HG02588 (cell line): ENCODE results near the gene WNK2.
"Not testable (repeated sequence)": the region's sequence is repeated elsewhere in the genome, so short reads cannot be mapped to it uniquely, and the experiment has no call there.

ENCODE experiments used
- ATAC-seq: cut with Tn5 transposase; IDR thresholded peaks from one replicate; pipeline ENCODE4 v1.9.1; 2021; ENCODE audit warnings: mild to moderate bottlenecking, moderate library complexity; ENCODE audit not compliant: unreplicated experiment

Gene WNK2

DNA sequence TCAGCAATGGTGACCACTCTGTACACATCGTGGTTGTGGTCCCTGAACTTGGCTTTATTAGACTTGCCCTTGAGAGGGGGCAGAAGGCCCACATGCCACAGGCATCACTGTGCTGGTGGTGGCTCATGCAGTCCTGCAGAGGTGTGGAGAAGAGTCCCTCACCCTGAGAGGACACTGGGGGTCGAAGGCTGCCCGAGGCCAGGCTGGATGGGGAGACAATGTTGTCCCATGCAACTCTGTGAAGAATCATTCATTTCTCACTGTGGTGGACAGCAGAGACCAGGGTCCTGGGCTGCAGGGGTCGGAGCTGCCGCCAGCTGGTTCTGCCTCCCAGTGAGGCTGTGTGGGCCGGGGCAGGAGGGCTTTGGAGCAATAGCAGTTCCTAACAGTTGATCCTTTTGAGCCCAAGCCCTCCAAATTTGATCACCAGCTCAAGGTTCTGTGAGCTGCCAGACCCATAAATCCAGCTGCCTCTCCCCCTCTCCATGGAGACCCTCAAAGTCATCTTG is 139.6 kb downstream of the WNK2 start:
- not testable (repeated sequence) for ATAC-seq

DNA sequence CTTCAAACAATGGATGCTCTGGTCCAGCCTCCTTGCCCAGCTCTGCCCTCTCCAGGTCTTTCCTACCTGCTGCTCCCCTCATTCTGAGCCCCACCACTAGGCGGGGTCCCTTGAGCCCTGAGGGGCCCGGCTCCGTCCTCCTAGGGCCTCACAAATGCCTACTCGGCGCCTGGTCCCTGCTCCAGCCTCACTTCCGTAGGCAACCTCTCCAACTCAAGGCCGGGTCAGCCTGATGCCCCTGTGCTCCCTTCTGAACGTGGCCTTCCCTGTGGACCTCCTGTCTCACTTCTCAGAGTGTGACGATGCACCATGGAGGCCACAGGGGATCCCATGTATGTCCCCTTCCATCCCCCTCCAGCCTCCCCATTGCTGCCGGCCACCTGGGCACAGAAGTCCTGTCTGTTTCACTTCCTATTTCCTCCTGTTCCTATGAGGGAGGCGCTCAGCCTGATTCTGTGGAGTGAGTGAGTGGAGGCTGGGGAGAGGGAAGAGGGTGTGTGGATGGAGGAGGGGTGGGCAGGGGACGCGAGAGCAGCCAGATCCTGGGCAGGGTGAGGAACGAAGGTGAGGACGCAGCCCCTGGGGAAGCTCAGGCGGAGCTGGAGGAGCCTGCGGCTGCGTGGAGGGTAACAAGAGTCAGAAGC is 140.4 kb downstream of the WNK2 start:
- no peak for ATAC-seq

DNA sequence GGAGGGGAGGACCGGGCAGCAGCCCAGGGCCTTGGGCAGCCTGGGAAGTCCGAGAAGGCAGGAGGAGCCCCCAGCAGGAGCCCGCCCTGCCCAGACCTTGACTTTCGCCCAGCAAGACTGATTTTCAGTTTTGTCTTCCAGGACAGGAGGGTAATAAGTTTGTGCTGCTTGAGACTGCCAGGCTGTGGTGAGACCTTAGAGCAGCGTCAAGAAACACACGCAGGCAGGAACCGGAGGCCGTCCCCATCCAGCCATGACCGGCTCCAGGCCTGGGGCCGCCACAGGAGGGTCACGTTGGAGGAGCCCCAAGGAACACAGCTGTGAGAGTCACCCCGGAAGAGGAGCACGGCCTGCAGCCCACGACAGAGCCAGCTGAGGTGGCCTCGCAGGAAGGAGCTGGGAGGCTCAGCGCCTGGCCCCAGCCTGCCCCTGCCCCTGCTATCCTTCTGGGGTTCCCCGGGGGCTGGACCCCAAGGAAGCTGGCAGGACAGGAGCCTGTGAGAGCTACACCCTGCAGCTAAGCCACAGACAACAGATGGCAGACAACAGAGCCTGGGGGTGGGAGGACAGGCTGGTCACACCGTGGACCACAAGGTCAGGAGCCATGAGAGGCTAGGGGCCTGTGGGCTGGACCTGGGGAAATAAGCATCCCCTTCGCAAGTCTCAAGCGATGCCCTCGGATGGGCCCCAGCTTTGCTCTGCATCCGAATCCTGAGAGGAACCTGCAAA is 141.5 kb downstream of the WNK2 start:
- no peak for ATAC-seq

DNA sequence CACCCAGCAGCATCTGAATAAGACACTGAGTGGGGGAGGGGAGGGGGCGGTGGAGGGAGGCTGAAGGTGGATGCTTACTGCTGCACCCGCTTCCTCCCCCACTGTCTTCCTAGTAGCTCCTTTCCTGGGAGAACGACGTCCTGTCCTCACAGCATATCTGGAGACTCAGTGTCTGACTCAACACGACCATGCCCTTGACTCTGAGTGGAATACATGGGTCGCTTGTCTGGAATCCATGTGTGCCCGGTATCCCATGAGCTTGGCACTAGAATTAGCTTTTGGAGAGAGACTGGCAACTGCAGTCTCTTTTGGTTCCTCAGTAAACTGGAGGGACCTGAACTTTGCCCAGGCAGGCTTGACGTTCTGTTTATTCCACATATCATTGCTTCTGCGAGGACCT is 142.1 kb downstream of the WNK2 start:
- ATAC-seq = no peak

GRCh38 chr9:93326654-93327053 is 142.7 kb downstream of the WNK2 start:
- no peak for ATAC-seq

GRCh38 chr9:93329629-93330280 is 145.8 kb downstream of the WNK2 start:
- no peak for ATAC-seq

GRCh38 chr9:93332317-93332716 is 148.4 kb downstream of the WNK2 start:
- ATAC-seq = no peak

DNA sequence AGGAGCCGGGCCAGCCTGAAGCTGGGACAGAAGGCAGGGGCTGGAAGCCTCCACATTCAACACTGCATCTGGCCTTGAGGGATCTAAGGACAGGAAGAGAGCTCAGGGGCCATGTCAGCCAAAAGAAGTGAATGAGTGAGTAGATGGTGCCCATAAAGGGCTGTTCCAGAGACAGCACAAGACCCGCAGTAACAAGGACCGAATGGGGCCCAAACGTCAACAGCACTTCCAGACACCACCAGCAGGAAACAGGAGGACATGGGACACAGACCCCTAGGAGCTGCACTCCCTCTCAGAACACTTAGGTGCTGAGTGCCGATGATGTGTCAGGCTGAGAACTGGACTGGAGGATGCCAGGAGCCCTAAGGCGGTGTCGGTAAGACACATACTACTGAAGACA is 152.8 kb downstream of the WNK2 start:
- no peak for ATAC-seq

GRCh38 chr9:93338196-93338595 is 154.3 kb downstream of the WNK2 start:
- ATAC-seq = not testable (repeated sequence)

- no peak for ATAC-seq
These were observed 156.2 kb downstream of the WNK2 start for GRCh38 chr9:93340091-93340490.

DNA sequence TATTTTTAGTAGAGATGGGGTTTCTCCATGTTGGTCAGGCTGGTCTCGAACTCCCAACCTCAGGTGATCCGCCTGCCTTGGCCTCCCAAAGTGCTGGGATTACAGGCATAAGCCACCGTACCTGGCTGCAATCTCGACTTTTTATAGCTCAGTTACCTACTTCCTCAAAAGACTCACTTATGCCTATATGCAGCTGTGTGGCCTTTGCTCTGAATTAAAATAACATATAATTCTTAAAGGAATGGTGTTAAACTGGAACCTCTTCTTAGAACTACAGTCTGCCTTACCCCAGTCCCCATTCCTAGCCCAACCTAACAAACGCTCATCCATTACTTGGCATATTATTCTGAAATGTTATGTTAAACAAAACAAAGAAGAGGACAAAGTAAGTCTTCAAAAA is 157.9 kb downstream of the WNK2 start:
- not testable (repeated sequence) for ATAC-seq

DNA sequence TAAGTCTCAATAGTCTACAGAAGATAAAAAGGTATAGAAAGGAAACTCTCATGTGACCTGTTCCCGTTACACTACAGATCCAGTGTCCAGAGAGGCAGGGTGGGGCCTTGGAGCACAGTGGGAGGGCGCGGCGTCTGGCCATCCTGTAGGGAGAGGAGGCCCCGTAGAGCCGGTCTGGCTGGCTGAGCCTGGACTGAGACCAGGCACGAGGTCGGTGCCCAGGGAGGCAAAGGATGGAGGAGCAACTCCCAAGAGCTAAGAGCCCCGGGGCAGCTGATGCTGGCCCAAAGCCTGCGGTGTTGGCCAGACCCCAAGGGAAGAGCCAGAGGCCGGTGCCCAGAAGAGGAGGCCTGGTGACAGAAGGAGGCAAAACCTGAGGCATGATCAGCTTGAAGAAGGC is 158.5 kb downstream of the WNK2 start:
- ATAC-seq = not testable (repeated sequence)

GRCh38 chr9:93343663-93344062 is 159.7 kb downstream of the WNK2 start:
- no peak for ATAC-seq

GRCh38 chr9:93345643-93346230 is 161.8 kb downstream of the WNK2 start:
- no peak for ATAC-seq

DNA sequence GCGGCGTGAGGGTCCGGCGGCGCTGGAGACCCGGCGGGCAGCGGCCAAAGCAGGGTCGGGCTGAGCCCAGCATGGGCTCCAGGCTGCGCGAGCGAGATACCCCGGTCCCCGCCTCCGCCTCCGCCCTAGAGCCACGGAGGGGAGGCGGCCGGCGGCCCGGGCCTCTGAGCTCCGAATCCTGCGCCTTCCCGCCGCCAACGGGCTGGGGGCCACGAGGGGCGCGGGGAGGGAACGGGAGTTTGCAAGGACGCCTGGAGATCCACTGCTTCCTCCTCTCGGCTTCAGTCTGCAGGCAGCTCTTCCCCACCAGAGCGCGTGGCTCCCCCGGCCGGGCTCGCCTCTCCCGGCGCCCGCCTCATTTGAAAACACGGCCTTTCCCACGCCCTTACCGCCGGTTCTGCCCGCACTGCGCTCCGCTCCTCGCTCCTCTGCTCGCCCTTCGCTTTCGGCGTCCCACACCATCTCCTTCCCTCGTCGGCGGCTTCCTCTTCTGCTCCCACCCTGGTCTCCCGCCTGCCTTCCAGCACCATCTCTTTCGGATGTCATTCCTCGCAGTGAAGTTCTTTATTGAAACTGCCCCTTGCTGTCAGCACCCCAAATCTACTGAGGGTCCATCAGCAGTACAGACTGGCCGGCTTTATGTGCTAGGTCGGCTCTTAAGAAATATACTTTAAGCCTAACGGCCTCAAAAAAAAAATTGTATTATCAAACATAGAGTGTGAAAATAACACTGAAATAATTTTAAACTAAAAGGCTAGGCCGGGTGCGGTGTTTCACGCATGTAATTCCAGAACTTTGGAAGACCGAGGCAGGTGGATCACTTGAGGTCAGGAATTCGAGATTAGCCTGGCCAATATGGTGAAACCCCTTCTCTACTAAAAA is 162.5 kb downstream of the WNK2 start:
- no peak for ATAC-seq

GRCh38 chr9:93347371-93347975 is 163.5 kb downstream of the WNK2 start:
- not testable (repeated sequence) for ATAC-seq

GRCh38 chr9:93353413-93354310 is 169.7 kb downstream of the WNK2 start:
- ATAC-seq = not testable (repeated sequence)

DNA sequence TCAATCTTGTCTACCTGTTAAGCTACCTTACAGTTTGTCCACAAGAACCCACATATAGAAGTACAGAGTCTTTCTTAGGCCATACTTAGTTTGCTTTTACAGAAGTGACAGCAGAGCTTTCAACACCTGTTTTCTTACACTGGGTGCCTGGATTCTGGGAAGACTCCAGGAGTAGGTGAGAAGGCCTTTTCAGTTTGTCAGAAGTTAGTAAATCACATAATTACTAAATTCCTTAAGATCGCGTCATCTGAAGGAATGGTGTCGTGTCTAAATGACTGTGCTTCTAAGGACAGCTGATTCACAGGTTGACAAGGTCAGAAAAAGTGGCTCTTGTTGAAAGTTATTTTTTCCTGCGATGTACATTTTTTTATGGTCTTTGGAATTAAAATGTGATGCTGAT is 170.5 kb downstream of the WNK2 start:
- no peak for ATAC-seq

DNA sequence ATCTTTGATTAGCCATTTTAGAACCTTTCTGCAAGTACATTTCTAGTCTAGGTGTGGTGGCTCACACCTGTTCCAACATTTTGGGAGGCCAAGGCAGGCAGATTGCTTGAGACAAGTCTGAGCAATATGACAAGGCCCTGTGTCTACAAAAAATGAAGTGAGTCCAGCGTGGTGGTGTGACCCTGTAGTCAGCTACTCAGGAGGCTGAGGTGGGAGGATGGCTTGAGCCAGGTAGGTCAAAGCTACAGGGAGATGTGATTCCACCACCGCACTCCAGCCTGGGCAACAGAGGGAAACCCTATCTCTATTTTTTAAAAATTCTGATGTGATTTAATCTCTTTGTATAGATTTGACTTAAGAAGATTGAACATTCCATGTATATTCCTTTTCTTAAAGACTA is 171.9 kb downstream of the WNK2 start:
- no peak for ATAC-seq
